GM23338 (cell line): ENCODE data around the gene P4HA1.

Source experiments
- EZH2phosphoT487 ChIP-seq: fragments of 200-600 bp; sonication (generic); IDR thresholded peaks from one replicate; pipeline ENCODE4 v1.8.1; 2018; ENCODE audit warnings: antibody characterized with exemption; ENCODE audit not compliant: unreplicated experiment
- POLR2AphosphoS5 ChIP-seq: IDR thresholded peaks from 2 replicates; pipeline ENCODE4 v1.6.1; 2016; ENCODE audit warnings: antibody characterized with exemption, low read depth
- TF ChIP-seq, protein P1 (sequence below), 2 experiments: fragments of 200-600 bp in 1 of 2; sonication (generic) in 1 of 2; conservative IDR thresholded peaks; 2 replicates each; pipeline versions ENCODE4 v1.5.1 to v1.6.1; 2016 to 2017; ENCODE audit warnings: antibody characterized with exemption in 2 of 2, low read depth in 2 of 2, mild to moderate bottlenecking in 2 of 2, moderate library complexity in 1 of 2

DNA sequence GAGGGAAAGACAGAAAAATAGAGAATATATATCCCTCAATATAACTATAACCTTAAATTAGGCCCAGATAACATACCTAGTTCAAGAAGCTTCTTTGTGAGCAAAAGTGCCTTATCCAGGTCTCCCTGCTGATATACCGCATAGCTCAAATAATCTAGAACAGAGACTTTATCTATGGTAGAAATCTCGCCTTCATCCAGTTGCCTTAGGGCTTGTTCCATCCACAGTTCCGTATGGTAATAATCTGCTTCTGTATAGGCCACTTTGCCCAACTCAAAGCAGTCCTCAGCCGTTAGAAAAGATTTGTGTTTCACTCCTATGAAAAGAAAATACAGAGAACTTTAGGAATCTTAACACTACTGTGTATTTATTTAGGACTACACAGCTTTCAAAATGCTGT, 43.4 kb downstream of the P4HA1 start:
- TF ChIP-seq, protein P1, sequence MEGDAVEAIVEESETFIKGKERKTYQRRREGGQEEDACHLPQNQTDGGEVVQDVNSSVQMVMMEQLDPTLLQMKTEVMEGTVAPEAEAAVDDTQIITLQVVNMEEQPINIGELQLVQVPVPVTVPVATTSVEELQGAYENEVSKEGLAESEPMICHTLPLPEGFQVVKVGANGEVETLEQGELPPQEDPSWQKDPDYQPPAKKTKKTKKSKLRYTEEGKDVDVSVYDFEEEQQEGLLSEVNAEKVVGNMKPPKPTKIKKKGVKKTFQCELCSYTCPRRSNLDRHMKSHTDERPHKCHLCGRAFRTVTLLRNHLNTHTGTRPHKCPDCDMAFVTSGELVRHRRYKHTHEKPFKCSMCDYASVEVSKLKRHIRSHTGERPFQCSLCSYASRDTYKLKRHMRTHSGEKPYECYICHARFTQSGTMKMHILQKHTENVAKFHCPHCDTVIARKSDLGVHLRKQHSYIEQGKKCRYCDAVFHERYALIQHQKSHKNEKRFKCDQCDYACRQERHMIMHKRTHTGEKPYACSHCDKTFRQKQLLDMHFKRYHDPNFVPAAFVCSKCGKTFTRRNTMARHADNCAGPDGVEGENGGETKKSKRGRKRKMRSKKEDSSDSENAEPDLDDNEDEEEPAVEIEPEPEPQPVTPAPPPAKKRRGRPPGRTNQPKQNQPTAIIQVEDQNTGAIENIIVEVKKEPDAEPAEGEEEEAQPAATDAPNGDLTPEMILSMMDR (conservative IDR thresholded peaks at IDR 0.05; ENCODE audit: low read depth in 2 of 2) = no peak
- TF ChIP-seq POLR2AphosphoS5 = no peak
- no peak for TF ChIP-seq EZH2phosphoT487
